ENCODE results near the gene ATF3. TPM values are rescaled to one million over a fixed set of nuclear protein-coding genes. Genes with fewer than 3 reads are reported as not detected.

Gene ATF3
- polyA plus RNA-seq, 4 donors: 7.8 to 46.3 (median 11.6) TPM

Other genes with a start within 250 kb of the ATF3 start
- 10 to 100 TPM; 11.5 to 15.9 (median 13.2) TPM for gene PACC1, start 193.9 kb upstream of the ATF3 start, polyA plus RNA-seq (ENCODE audit: insufficient read length in 4 of 4)
- gene NENF, start 175.8 kb upstream of the ATF3 start, polyA plus RNA-seq (ENCODE audit: insufficient read length in 4 of 4): 10 to 100 TPM; 29.9 to 57.4 (median 41.5) TPM
- 1 to 10 TPM in 3 of 4 donors, under 1 TPM in 1; 0.93 to 2.3 (median 1.5) TPM for gene BATF3, start 91.1 kb downstream of the ATF3 start, polyA plus RNA-seq (ENCODE audit: insufficient read length in 4 of 4)
- 10 to 100 TPM; 44.1 to 46.3 (median 44.8) TPM for gene NSL1, start 183.0 kb downstream of the ATF3 start, polyA plus RNA-seq (ENCODE audit: insufficient read length in 4 of 4)
- 10 to 100 TPM; 17.5 to 24.0 (median 20.5) TPM for gene TATDN3, start 183.1 kb downstream of the ATF3 start, polyA plus RNA-seq (ENCODE audit: insufficient read length in 4 of 4)
- gene SPATA45, start 238.9 kb downstream of the ATF3 start, polyA plus RNA-seq (ENCODE audit: insufficient read length in 4 of 4): 1 to 10 TPM in 1 of 4 donors, under 1 TPM in 3; 0.37 to 1.5 (median 0.71) TPM
- 10 to 100 TPM; 16.1 to 34.9 (median 25.6) TPM for gene FLVCR1, start 249.5 kb downstream of the ATF3 start, polyA plus RNA-seq (ENCODE audit: insufficient read length in 4 of 4)

All from left renal cortex interstitium (tissue), 4 donors.